IMR-90 (cell line): ENCODE results near the gene GTF2F2. TPM values are rescaled to one million over a fixed set of nuclear protein-coding genes. Genes with fewer than 3 reads are reported as not detected.

ENCODE experiments used
- ATAC-seq: fragments of 200-7000 bp; cut with Tn5 transposase; 2 replicates; pipeline ENCODE4 v1.9.1; 2020; ENCODE audit warnings: low read depth, mild to moderate bottlenecking, moderate library complexity
- BruUV-seq: library from RNA; stranded (reverse); fragments of 400-500 nt; replicated peaks from 2 replicates; lab custom pipeline; 2021; lab: Mats Ljungman, UMichigan
- CTCF ChIA-PET: fragments of 300-600 bp; formaldehyde crosslinking; extraction: SDS; loops from one replicate; lab custom pipeline; 2021; ENCODE audit warnings: antibody characterized with exemption; lab: Yijun Ruan, JAX
- POLR2A ChIA-PET: fragments of 300-600 bp; sonication (Branson Sonifier 250); formaldehyde crosslinking; loops from one replicate; lab custom pipeline; 2022; ENCODE audit warnings: antibody characterized with exemption; ENCODE audit not compliant: unreplicated experiment; lab: Charles Lee
- DNase-seq: peaks from one replicate; pipeline ENCODE4 v3.0.0; 2013
- H2AFZ ChIP-seq: replicated peaks from 2 replicates; pipeline ENCODE3; 2013; ENCODE audit warnings: low read length, mild to moderate bottlenecking; ENCODE audit not compliant: poor library complexity
- H2AK5ac ChIP-seq: 2 replicates; pipeline ENCODE4 v1.6.1; 2013; ENCODE audit warnings: low read depth, low read length, inconsistent platforms
- H2AK9ac ChIP-seq: replicated peaks from 2 replicates; pipeline ENCODE3; 2013; ENCODE audit warnings: mild to moderate bottlenecking, low read depth, low read length, moderate library complexity; ENCODE audit not compliant: poor library complexity
- H2BK120ac ChIP-seq: 2 replicates; pipeline ENCODE4 v1.6.1; 2013; ENCODE audit warnings: low read depth, low read length, inconsistent platforms
- H2BK15ac ChIP-seq: 3 replicates; pipeline ENCODE4 v1.6.1; 2013; ENCODE audit warnings: low read depth, low read length, inconsistent platforms
- H2BK20ac ChIP-seq: 2 replicates; pipeline ENCODE4 v1.6.1; 2013; ENCODE audit warnings: low read depth, mild to moderate bottlenecking, inconsistent platforms, low read length, moderate library complexity
- H2BK5ac ChIP-seq: 2 replicates; pipeline ENCODE4 v1.6.1; 2013; ENCODE audit warnings: mild to moderate bottlenecking, low read depth, low read length, inconsistent platforms; ENCODE audit not compliant: poor library complexity, severe bottlenecking
- H3K14ac ChIP-seq: replicated peaks from 2 replicates; pipeline ENCODE4 v1.6.1; 2013; ENCODE audit warnings: low read depth, low read length, inconsistent platforms
- H3K18ac ChIP-seq: 2 replicates; pipeline ENCODE4 v1.6.1; 2013; ENCODE audit warnings: low read depth, low read length, control low read depth
- H3K23ac ChIP-seq: 2 replicates; pipeline ENCODE4 v1.6.1; 2013; ENCODE audit warnings: low read depth, low read length, inconsistent platforms
- H3K27ac ChIP-seq: 2 replicates; pipeline ENCODE4 v1.5.1; 2013; ENCODE audit warnings: mild to moderate bottlenecking, control low read depth, low read length; ENCODE audit not compliant: insufficient read depth
- H3K27me3 ChIP-seq: 2 replicates; pipeline ENCODE4 v1.6.1; 2013; ENCODE audit warnings: low read length; ENCODE audit not compliant: control insufficient read depth, insufficient read depth
- H3K36me3 ChIP-seq: 2 replicates; pipeline ENCODE4 v1.6.1; 2013; ENCODE audit warnings: low read length, mixed read lengths; ENCODE audit not compliant: control insufficient read depth, insufficient read depth
- H3K4ac ChIP-seq: 2 replicates; pipeline ENCODE4 v1.6.1; 2013; ENCODE audit warnings: low read depth, low read length, inconsistent platforms
- H3K4me1 ChIP-seq: 2 replicates; pipeline ENCODE4 v1.6.1; 2013; ENCODE audit warnings: low read length, mixed read lengths; ENCODE audit not compliant: control insufficient read depth, insufficient read depth
- H3K4me2 ChIP-seq: 2 replicates; pipeline ENCODE4 v1.6.1; 2013; ENCODE audit warnings: low read depth, mild to moderate bottlenecking, control low read depth, low read length, moderate library complexity
- H3K4me3 ChIP-seq: 2 replicates; pipeline ENCODE4 v1.5.1; 2013; ENCODE audit warnings: low read depth, mild to moderate bottlenecking, control low read depth, low read length, moderate library complexity; ENCODE audit not compliant: insufficient read depth
- H3K56ac ChIP-seq: 2 replicates; pipeline ENCODE4 v1.6.1; 2013; ENCODE audit warnings: low read length, inconsistent platforms; ENCODE audit not compliant: insufficient read depth; ENCODE audit errors: extremely low read depth
- H3K79me1 ChIP-seq, 2 experiments: 2 replicates each; pipeline ENCODE4 v1.6.1; 2013; ENCODE audit warnings: low read length in 2 of 2, inconsistent platforms in 1 of 2, low read depth in 1 of 2
- H3K9ac ChIP-seq: 2 replicates; pipeline ENCODE4 v1.6.1; 2013; ENCODE audit warnings: low read depth, low read length, control low read depth
- H3K9me1 ChIP-seq: 2 replicates; pipeline ENCODE4 v1.6.1; 2013; ENCODE audit warnings: low read length, inconsistent platforms; ENCODE audit not compliant: insufficient read depth
- H3K9me3 ChIP-seq: 2 replicates; pipeline ENCODE4 v1.6.1; 2013; ENCODE audit warnings: low read length; ENCODE audit not compliant: control insufficient read depth, insufficient read depth
- H4K20me1 ChIP-seq: 2 replicates; pipeline ENCODE4 v1.6.1; 2013; ENCODE audit warnings: low read length, inconsistent platforms; ENCODE audit not compliant: insufficient read depth
- H4K5ac ChIP-seq: 2 replicates; pipeline ENCODE4 v1.6.1; 2013; ENCODE audit warnings: mild to moderate bottlenecking, low read depth, low read length, control low read depth
- H4K8ac ChIP-seq, 2 experiments: 2 replicates each; pipeline ENCODE4 v1.6.1; 2013; ENCODE audit warnings: low read depth in 2 of 2, low read length in 2 of 2, control low read depth in 1 of 2, inconsistent platforms in 1 of 2
- H4K91ac ChIP-seq: 2 replicates; pipeline ENCODE4 v1.6.1; 2013; ENCODE audit warnings: low read depth, low read length, inconsistent platforms; ENCODE audit not compliant: insufficient read depth
- CEBPB ChIP-seq: IDR thresholded peaks from 2 replicates; pipeline ENCODE4 v1.6.1; 2012; ENCODE audit warnings: low read depth, low read length, improper control_type of control experiment
- CTCF ChIP-seq: conservative IDR thresholded peaks from 2 replicates; pipeline ENCODE4 v1.5.1; 2012; ENCODE audit warnings: mild to moderate bottlenecking, low read depth, low read length, improper control_type of control experiment
- MXI1 ChIP-seq: IDR thresholded peaks from 2 replicates; pipeline ENCODE4 v1.6.1; 2012; ENCODE audit warnings: low read depth, mild to moderate bottlenecking, low read length, moderate library complexity, borderline replicate concordance
- RAD21 ChIP-seq: IDR thresholded peaks from 2 replicates; pipeline ENCODE4 v1.6.1; 2012; ENCODE audit warnings: low read length, improper control_type of control experiment
- WGBS, 2 experiments: methylation state at CpG; one replicate each; pipeline versions ENCODE4 v1.1.5 to v1.1.7; 2013; ENCODE audit warnings: missing lambda C conversion rate in 2 of 2; ENCODE audit not compliant: insufficient read length in 1 of 2; ENCODE audit errors: extremely low coverage in 2 of 2; 5-methylcytosine and 5-hydroxymethylcytosine counted together
- dilution Hi-C: fragments of 300-500 bp; cut with HindIII; formaldehyde crosslinking; loops from one replicate; pipeline ENCODE4 v1.14.3; 2018; ENCODE audit warnings: low sequenced_read_pairs; ENCODE audit not compliant: unreplicated experiment
- in situ Hi-C: fragments of 300-500 bp; cut with MboI; formaldehyde crosslinking; loops from 3 replicates; pipeline ENCODE4 v1.14.3; 2019; ENCODE audit warnings: low sequenced_read_pairs, inconsistent platforms, mixed read lengths
- intact Hi-C: fragments of 100-400 bp; cut with micrococcal nuclease; formaldehyde crosslinking; loops from 2 replicates; pipeline ENCODE4 v1.10.0; 2022
- polyA plus RNA-seq, 3 experiments: library from polyadenylated mRNA; depleted of rRNA; stranded (reverse); fragments of >200 nt; gene quantifications; 2 replicates each; pipeline ENCODE4 v1.2.3, GENCODE V29; 2012; ENCODE audit warnings: low replicate concordance in 1 of 3
- total RNA-seq: library from RNA; depleted of rRNA; stranded (reverse); fragments of >200 nt; gene quantifications from 2 replicates; pipeline ENCODE4 v1.2.3, GENCODE V29; 2012

GTF2F2 gene
- total and polyA plus RNA-seq, 2 of the 4 experiments (the other 2 are of a cell fraction) = 16.5 to 21.0 TPM

- intact Hi-C loops = no loop called here
These were observed 74.0 kb downstream of the GTF2F2 start for GRCh38 chr13:45194081-45194939.

More at GRCh38 chr13:45194081-45194939, 74.0 kb downstream of the GTF2F2 start:
- Histone ChIP-seq H3K23ac (peak overlapping the region; percentile 24; the same call in 1 of the 2 replicates), H3K9ac (no peak overlapping the region), H3K9me3 (no peaks in the 10 kb centered on the region), H2BK5ac (peak overlapping the region; percentile 42), H2BK120ac (peak overlapping the region; percentile 37; the same call in 1 of the 2 replicates), H3K18ac (peak overlapping the region; percentile 11; the same call in 1 of the 2 replicates), H4K20me1 (no peaks in the 10 kb centered on the region), H2AK9ac (no peak overlapping the region), H3K56ac (no peak overlapping the region), H3K4me3 (no peak overlapping the region), H2BK15ac (peak overlapping the region; percentile 37; the same call in 1 of the 3 replicates), H4K91ac (no peak overlapping the region), H3K14ac (no peak overlapping the region), H4K5ac (no peak overlapping the region), H3K4me1 (peaks cover 7% of the 10 kb centered on the region), H3K27me3 (no peaks in the 10 kb centered on the region), H3K9me1 (peaks cover 11% of the 10 kb centered on the region), H2AFZ (no peak overlapping the region), H3K4me2 (no peak overlapping the region), H2AK5ac (no peak overlapping the region), H3K4ac (no peak overlapping the region), H4K8ac (no peak overlapping the region; a peak in 1 of 4 replicates), H3K79me1 (peaks cover 19 to 42% of the 10 kb centered on the region in 2 experiments; a peak in 3 of 4 replicates), H2BK20ac (no peak overlapping the region), H3K27ac (no peak overlapping the region), H3K36me3 (peaks cover 2% of the 10 kb centered on the region; the same call in 1 of the 2 replicates)
- in situ Hi-C loops (no loop called here), dilution Hi-C loops (no loop called here)
- ATAC-seq (no peak), DNase-seq (peak; percentile 34)
- TF ChIP-seq RAD21 (peak; percentile 38; the same call in 1 of the 2 replicates), CTCF (peak; percentile 33), CEBPB (no peak), MXI1 (no peak)
- no CpG with 5 or more reads among the region's 15 CpGs for WGBS, 2 experiments
- ChIA-PET CTCF (no interaction called here), POLR2A (no interaction called here)
- BruUV-seq = no TSS peak
